Measurements from ENCODE around the gene NOVA2.

Gene NOVA2

DNA sequence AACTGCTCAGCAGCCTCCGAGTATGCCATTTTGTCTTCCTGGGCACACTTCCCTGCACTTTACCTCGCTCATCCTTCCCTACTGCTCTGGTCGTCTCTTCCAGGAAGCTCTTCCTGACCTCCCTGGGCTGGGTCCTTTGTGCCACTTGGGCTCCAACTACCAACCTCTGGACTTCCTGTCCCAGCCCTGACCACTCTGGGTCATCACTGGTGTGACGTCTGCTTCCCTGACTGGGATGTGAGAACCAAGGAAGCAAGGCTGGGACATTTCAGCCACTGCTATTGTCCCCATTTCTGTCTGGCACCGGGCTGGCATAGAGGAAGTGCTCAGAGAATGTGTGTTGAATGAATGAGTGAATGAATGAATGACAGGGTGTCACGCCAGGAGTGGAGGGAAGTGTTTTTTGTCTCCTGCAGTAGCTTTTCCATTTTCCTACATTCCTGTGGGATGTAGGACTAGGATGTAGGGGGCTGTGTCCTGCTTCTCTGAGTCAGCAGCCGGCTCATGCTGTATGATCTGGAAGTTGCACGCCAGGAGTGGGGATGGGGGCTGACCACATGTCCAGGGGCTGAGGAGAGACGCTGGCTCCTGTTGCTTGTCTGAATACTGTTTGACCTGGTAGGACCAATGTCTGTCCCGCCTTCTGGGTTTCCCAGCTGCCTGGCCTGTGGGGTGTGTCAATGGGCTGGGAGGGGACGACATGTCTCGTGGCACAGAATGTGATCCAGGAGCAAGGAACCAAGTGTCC, 14.7 kb downstream of the NOVA2 start:
- Histone ChIP-seq H3K4me3 (ENCODE audit: low read depth in 1 of 2, low read length in 2 of 2) (no peak overlapping the region), H3K27me3 (ENCODE audit: low read depth, low read length) (peaks cover 4% of the 10 kb centered on the region), H3K4me1 (ENCODE audit: control insufficient read depth in 1 of 2, insufficient read depth in 2 of 2, low read length in 2 of 2) (peaks cover 0 to 4% of the 10 kb centered on the region in 2 donors), H3K36me3 (ENCODE audit: control insufficient read depth in 1 of 2, insufficient read depth in 2 of 2, low read length in 2 of 2) (no peaks in the 10 kb centered on the region), H3K27ac (ENCODE audit: low read length) (no peak overlapping the region), H3K9me3 (ENCODE audit: control insufficient read depth in 1 of 2, low read length in 2 of 2) (no peaks in the 10 kb centered on the region)

GRCh38 chr19:45958320-45958719, 15.3 kb downstream of the NOVA2 start:
- no peak overlapping the region for H3K4me3 ChIP-seq (ENCODE audit: low read depth in 1 of 2, low read length in 2 of 2)
- no peaks in the 10 kb centered on the region for H3K9me3 ChIP-seq (ENCODE audit: control insufficient read depth in 1 of 2, low read length in 2 of 2)
- no peaks in the 10 kb centered on the region for H3K36me3 ChIP-seq (ENCODE audit: control insufficient read depth in 1 of 2, insufficient read depth in 2 of 2, low read length in 2 of 2)
- H3K4me1 ChIP-seq (ENCODE audit: control insufficient read depth in 1 of 2, insufficient read depth in 2 of 2, low read length in 2 of 2): peaks cover 0 to 4% of the 10 kb centered on the region in 2 donors
- H3K27me3 ChIP-seq (ENCODE audit: low read depth, low read length): peaks cover 4% of the 10 kb centered on the region
- H3K27ac ChIP-seq (ENCODE audit: low read length): no peak overlapping the region

DNA sequence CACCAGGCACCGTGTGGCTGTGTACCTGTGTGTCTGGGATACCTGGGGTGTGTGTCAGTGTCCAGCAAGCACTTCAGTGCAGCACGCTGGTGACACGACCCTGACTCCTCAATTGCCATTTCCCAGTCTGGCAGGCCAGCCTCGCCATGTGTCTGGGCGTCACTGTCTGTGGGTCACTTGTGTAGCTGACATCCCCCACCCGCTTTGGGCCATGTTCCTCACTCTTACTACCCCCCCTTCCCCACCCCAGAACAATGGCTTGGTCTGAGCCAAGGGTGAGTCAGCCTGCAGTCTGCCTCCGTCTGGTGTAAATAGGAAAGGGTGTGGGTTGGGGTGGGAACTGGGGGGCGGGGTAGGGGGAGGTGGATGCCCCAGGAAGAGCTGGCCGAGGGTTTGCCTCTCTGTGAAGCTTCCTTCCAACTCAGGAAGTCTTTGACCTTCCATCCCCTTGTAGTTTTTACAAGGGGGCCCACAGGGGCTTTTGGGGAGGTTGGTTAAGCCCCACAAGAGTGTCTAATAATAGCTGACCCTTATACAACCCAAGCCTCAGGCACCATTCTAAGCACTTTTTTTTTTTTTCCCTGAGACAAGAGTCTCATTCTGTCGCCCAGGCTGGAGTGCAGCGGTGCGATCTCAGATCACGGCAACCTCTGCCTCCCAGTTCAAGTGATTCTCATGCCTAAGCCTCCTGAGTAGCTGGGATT, 17.6 kb downstream of the NOVA2 start:
- H3K4me1 ChIP-seq (ENCODE audit: control insufficient read depth in 1 of 2, insufficient read depth in 2 of 2, low read length in 2 of 2): peaks cover 0 to 8% of the 10 kb centered on the region in 2 donors
- no peak overlapping the region for H3K27ac ChIP-seq (ENCODE audit: low read length)
- H3K27me3 ChIP-seq (ENCODE audit: low read depth, low read length): no peaks in the 10 kb centered on the region
- no peak overlapping the region for H3K4me3 ChIP-seq (ENCODE audit: low read depth in 1 of 2, low read length in 2 of 2)
- no peaks in the 10 kb centered on the region for H3K36me3 ChIP-seq (ENCODE audit: control insufficient read depth in 1 of 2, insufficient read depth in 2 of 2, low read length in 2 of 2)
- H3K9me3 ChIP-seq (ENCODE audit: control insufficient read depth in 1 of 2, low read length in 2 of 2): no peaks in the 10 kb centered on the region

DNA sequence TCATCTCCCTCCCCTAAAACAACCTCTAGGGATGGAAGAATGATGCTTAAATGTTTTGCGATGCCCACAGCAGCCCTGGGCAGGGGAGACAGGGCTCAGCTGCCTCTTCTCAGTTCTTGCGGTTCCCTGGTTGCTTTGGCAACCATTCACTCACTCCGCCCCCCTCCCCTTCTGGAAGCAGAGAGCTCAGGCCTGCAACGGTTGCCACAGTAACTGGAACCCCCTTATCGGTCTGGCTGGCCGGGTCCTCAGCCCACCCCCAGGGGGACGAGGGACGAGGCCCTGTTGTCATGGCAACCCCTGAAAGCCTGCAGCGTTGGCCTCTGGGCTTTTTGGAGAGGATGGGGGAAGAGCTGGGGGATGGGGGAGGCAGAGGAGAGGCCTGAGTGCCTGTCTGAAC, 19.5 kb downstream of the NOVA2 start:
- Histone ChIP-seq H3K27me3 (ENCODE audit: low read depth, low read length) (no peaks in the 10 kb centered on the region), H3K36me3 (ENCODE audit: control insufficient read depth in 1 of 2, insufficient read depth in 2 of 2, low read length in 2 of 2) (no peaks in the 10 kb centered on the region), H3K4me3 (ENCODE audit: low read depth in 1 of 2, low read length in 2 of 2) (no peak overlapping the region), H3K4me1 (ENCODE audit: control insufficient read depth in 1 of 2, insufficient read depth in 2 of 2, low read length in 2 of 2) (peaks cover 0 to 5% of the 10 kb centered on the region in 2 donors), H3K27ac (ENCODE audit: low read length) (no peak overlapping the region), H3K9me3 (ENCODE audit: control insufficient read depth in 1 of 2, low read length in 2 of 2) (no peaks in the 10 kb centered on the region)

GRCh38 chr19:45953676-45954075, 20.0 kb downstream of the NOVA2 start:
- Histone ChIP-seq H3K9me3 (ENCODE audit: control insufficient read depth in 1 of 2, low read length in 2 of 2) (no peaks in the 10 kb centered on the region), H3K4me3 (ENCODE audit: low read depth in 1 of 2, low read length in 2 of 2) (no peak overlapping the region), H3K4me1 (ENCODE audit: control insufficient read depth in 1 of 2, insufficient read depth in 2 of 2, low read length in 2 of 2) (peaks cover 0 to 5% of the 10 kb centered on the region in 2 donors), H3K36me3 (ENCODE audit: control insufficient read depth in 1 of 2, insufficient read depth in 2 of 2, low read length in 2 of 2) (no peaks in the 10 kb centered on the region), H3K27ac (ENCODE audit: low read length) (no peak overlapping the region), H3K27me3 (ENCODE audit: low read depth, low read length) (no peaks in the 10 kb centered on the region)

DNA sequence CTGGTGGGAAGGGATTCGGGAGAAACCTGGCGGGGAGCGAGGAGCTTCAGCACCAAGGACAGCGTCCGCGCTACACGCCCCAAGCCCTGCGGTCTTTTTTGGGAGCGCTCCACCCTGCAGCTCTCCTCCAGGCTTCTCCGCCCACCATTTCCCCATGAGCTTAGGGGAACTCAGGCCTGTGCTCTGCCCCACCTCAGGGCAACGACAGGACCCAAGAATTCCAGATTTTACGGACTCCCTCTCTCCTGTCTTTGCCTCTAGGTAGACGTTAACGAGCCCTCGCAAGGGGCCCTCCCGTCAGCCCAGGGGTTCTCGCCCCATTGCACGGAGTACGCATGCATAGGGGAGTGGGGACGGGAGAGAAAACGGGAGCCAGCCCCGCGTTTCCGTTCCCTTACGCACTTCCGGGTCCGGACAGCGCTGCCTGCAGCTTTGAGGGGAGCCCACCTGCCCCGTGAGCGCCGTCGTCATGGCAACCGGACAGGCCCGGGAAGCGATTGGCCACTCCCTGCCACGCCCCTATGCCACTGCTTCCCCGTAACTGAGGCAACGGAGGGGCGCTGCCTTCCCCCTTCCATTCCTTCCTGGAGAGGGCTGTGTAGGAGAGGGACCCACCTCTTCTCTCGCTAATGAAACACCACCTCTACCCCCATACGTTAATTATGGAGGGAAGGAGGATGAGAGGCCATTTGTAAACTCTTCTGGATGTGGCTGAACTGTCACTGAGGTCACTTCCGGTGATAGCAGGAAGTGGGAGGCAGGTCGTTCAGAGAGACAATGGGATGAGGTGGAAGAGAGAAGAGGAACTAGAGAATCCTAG, 20.8 kb downstream of the NOVA2 start:
- peak overlapping the region; percentile 1 to 32 for H3K4me3 ChIP-seq (ENCODE audit: low read depth in 1 of 2, low read length in 2 of 2)

GRCh38 chr19:45952341-45952685, 21.4 kb downstream of the NOVA2 start:
- Histone ChIP-seq H3K36me3 (ENCODE audit: control insufficient read depth in 1 of 2, insufficient read depth in 2 of 2, low read length in 2 of 2) (no peaks in the 10 kb centered on the region), H3K27ac (ENCODE audit: low read length) (no peak overlapping the region), H3K4me3 (ENCODE audit: low read depth in 1 of 2, low read length in 2 of 2) (no peak overlapping the region), H3K9me3 (ENCODE audit: control insufficient read depth in 1 of 2, low read length in 2 of 2) (no peaks in the 10 kb centered on the region), H3K27me3 (ENCODE audit: low read depth, low read length) (peaks cover 4% of the 10 kb centered on the region), H3K4me1 (ENCODE audit: control insufficient read depth in 1 of 2, insufficient read depth in 2 of 2, low read length in 2 of 2) (peaks cover 0 to 5% of the 10 kb centered on the region in 2 donors)

More for the DNA sequence above, 20.8 kb downstream of the NOVA2 start:
- peaks cover 2% of the 10 kb centered on the region for H3K27me3 ChIP-seq (ENCODE audit: low read depth, low read length)
- no peaks in the 10 kb centered on the region for H3K36me3 ChIP-seq (ENCODE audit: control insufficient read depth in 1 of 2, insufficient read depth in 2 of 2, low read length in 2 of 2)
- no peaks in the 10 kb centered on the region for H3K9me3 ChIP-seq (ENCODE audit: control insufficient read depth in 1 of 2, low read length in 2 of 2)
- H3K4me1 ChIP-seq (ENCODE audit: control insufficient read depth in 1 of 2, insufficient read depth in 2 of 2, low read length in 2 of 2): peaks cover 0 to 5% of the 10 kb centered on the region in 2 donors
- H3K27ac ChIP-seq (ENCODE audit: low read length): no peak overlapping the region

GRCh38 chr19:45947926-45948325, 25.7 kb downstream of the NOVA2 start:
- Histone ChIP-seq H3K4me3 (ENCODE audit: low read depth in 1 of 2, low read length in 2 of 2) (no peak overlapping the region), H3K27ac (ENCODE audit: low read length) (no peak overlapping the region), H3K4me1 (ENCODE audit: control insufficient read depth in 1 of 2, insufficient read depth in 2 of 2, low read length in 2 of 2) (peaks cover 0 to 3% of the 10 kb centered on the region in 2 donors), H3K36me3 (ENCODE audit: control insufficient read depth in 1 of 2, insufficient read depth in 2 of 2, low read length in 2 of 2) (no peaks in the 10 kb centered on the region), H3K9me3 (ENCODE audit: control insufficient read depth in 1 of 2, low read length in 2 of 2) (no peaks in the 10 kb centered on the region), H3K27me3 (ENCODE audit: low read depth, low read length) (peaks cover 4% of the 10 kb centered on the region)

DNA sequence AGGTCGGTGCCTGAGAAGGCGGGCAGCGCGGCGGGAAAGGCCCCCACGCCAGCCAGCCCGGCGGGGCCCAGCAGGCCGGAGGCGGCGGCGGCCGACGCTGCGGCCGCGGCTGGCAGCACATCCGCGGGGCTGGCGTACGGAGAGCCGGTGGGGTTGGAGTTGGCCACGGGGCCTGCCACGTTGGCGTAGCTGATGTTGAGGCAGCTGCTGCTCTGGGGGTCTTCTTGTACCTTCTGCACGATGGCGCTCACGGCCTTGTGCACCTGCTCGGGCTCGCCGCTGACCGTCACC, 33.2 kb downstream of the NOVA2 start:
- Histone ChIP-seq H3K36me3 (ENCODE audit: control insufficient read depth in 1 of 2, insufficient read depth in 2 of 2, low read length in 2 of 2) (no peaks in the 10 kb centered on the region), H3K4me1 (ENCODE audit: control insufficient read depth in 1 of 2, insufficient read depth in 2 of 2, low read length in 2 of 2) (no peaks in the 10 kb centered on the region), H3K27ac (ENCODE audit: low read length) (no peak overlapping the region), H3K4me3 (ENCODE audit: low read depth in 1 of 2, low read length in 2 of 2) (no peak overlapping the region), H3K9me3 (ENCODE audit: control insufficient read depth in 1 of 2, low read length in 2 of 2) (peaks cover 0 to 2% of the 10 kb centered on the region in 2 donors), H3K27me3 (ENCODE audit: low read depth, low read length) (peaks cover 14% of the 10 kb centered on the region)

- H3K27me3 ChIP-seq (ENCODE audit: low read depth, low read length): peaks cover 18% of the 10 kb centered on the region
- no peaks in the 10 kb centered on the region for H3K4me1 ChIP-seq (ENCODE audit: control insufficient read depth in 1 of 2, insufficient read depth in 2 of 2, low read length in 2 of 2)
- H3K27ac ChIP-seq (ENCODE audit: low read length): no peak overlapping the region
- no peak overlapping the region for H3K4me3 ChIP-seq (ENCODE audit: low read depth in 1 of 2, low read length in 2 of 2)
- no peaks in the 10 kb centered on the region for H3K36me3 ChIP-seq (ENCODE audit: control insufficient read depth in 1 of 2, insufficient read depth in 2 of 2, low read length in 2 of 2)
- peaks cover 0 to 2% of the 10 kb centered on the region in 2 donors for H3K9me3 ChIP-seq (ENCODE audit: control insufficient read depth in 1 of 2, low read length in 2 of 2)
Observed at GRCh38 chr19:45939792-45940514, 33.7 kb downstream of the NOVA2 start.

All from muscle layer of duodenum (tissue), 2 donors.